CD4-positive, alpha-beta T cell treated with Interleukin-10 for 1 hour (primary cell): Measurements from ENCODE around the gene C6orf141.

Experiments used
- DNase-seq: peaks from one replicate; pipeline ENCODE4 v3.0.0-alpha.2; 2020

Gene C6orf141

DNA sequence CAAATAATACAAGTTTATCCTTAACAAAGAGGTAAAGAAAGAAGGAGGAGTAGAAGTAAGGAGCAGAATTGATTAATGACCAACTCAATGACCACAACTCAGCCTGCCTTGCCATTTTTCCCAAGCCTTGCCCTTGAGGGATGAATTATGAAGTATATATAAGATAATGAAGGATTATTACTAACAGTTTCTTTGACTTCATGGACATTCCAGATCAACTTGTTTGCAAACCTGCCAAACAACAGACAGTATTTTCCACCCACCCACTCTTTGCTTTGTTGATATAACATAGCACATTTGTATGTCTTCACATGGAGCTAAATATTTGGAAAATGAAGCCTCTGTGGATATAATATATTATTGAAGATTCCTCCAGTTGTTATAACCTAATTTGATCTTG lies 9.9 kb upstream of the C6orf141 start:
- no peak for DNase-seq

DNA sequence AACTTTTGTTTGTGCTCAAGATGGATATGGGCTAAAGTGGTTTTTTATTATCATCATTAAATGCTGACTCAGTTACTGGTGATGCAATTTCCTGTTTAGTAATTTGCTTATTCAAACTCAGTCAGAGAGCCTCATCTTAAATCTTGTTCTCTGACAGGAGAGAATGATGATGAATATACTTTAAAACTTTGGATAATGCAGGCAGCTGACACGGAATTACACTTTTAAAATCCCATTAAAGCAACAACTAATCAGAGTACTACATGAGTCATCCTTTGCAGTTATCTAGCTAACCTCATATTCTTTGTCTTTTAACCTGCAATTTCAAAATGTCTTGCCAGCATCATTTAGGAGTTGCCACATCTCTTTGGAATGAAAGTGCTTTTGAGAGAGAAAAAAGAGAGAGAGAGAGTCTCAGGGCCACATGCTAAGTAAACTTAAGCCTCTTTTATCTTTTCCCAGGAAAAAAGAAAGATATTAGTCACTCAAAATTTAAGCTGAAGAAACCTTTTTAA lies 9.2 kb upstream of the C6orf141 start:
- no peak for DNase-seq

DNA sequence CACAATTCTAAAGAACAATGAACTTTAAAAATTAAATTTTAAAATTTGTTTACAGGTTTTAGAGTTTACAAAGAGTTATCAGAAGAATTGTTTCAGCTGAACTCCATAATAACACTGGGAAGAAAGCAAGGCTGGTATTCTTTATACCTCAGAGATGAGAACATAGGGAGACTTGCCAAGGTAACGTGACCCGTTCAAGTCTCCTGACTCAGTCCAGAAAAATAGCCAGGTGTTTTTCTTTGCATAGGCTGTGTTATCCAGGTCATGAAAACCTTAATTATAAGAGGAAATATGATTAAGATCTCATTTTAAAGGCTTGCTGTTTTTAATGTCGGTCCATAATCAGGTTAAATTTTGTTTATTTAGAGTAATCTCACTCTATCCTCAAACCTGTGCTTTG lies 8.5 kb upstream of the C6orf141 start:
- DNase-seq = no peak

- DNase-seq = no peak
Observed at GRCh38 chr6:49543087-49543858, 7.2 kb upstream of the C6orf141 start.

GRCh38 chr6:49546331-49546730 lies 4.1 kb upstream of the C6orf141 start:
- DNase-seq = no peak

DNA sequence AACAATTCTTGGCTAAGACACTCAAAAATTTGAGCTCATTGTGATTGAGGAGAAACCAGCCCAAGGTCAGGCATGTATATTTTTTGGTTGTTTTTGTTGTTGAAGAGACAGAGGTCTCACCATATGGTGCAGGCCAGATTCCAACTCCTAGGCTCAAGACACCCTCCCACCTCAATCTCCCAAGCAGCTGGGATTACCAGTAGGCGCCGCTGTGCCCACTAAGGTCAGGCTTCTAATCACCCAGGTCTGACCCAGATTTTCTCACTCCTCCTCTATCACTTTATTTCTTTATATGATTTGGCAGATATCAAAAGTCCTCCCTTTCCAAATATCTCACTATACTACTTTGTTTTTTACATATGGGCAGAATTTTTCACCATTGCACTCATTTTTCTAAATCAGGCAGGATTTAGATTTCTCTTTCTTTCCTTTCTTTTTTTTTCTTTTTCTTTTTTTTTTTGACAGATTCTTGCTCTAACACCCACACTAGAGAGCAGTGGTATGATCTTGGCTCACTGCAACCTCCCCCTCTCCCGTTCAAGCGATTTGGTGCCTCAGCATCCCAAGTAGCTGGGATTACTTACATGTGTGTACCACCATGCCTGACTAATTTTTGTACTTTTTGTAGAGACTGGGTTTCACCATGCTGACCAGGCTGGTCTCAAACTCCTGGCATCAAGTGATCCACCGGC lies 1.7 kb upstream of the C6orf141 start:
- no peak for DNase-seq

DNA sequence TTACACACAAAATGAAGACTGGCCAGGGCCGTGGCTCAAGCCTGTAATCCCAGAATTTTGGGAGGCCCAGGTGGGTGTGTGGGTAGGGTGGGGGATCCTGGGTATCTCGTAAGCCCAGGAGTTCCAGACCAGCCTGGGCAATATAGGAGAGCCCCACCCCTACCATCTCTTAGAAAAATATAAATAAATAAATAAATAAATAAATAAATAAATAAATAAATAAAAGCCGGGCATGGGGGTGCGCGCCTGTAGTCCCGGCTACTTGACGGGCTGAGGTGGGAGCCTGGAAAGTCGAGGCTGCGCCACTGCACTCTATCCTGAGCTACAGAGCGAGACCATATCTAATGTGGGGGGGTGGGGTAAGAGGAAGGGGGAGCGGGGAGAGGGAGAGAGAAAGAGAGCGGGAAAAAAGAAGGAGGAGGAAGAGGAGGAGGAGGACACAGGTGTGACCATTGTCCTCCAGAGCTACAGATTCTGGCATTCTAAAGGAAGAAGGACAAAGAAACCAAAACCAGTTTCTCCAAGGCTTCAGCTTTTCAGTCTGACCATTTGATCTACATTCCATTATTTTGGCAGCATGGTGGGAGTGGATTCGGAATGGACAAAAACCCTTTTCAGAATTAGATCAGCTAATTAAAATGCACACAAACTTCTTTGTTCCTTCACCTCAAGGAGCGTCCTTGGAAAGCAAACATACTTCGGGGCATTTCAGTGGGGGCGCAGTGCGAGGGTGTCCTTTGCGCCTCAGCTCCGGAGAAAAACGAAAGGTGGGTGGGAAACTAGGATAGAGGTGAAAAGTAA lies 577 bp upstream of the C6orf141 start:
- no peak for DNase-seq

DNA sequence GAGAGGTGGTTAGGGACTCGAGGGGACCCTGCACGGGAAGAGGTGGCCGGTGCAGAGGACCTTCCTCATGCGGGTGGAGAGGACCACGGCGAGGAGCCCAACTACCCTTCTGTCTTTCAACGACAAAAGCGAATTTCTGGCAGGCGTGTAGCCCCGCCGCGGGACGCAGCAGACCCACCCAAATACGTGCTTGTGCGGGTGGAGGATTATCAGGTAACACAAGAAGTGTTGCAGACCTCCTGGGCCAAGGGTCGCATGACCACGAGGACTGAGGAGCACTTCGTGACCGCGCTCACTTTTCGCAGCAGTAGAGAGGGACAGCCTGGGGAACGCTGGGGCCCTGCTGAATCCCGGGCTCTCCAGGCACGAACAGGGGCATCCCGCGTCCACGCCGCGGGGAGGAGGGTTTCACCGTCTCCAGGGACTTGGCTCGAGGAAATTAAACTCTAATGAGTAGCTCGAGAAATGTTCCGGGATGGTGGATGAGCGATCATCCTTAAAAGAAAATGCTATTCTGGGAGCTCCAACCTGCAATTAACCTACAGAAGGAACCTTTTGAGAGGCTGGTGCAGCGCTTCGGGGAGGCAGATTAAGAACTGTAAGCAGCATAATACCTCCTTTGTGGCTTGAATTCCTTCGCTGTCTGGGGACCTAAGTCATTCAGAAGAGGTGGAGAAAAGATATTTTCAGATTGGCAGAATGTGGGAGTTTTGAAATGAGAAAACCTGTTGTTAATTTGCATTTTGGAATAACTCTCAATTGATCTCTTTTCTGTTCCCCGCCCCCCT lies 804 bp downstream of the C6orf141 start:
- no peak for DNase-seq

DNA sequence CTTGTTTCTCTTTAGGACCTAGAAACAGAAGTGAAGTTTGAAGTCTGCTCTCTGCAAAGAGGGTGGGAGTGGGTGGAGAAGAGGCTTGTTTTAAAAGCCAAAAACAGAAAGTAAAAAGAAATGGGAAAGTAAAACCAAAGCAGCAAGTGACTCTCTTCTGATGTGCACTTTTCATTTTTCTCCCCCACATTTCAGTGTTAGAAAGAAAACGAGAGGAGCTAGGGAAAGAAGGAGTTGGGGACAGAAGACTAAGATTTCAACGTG lies 1.3 kb downstream of the C6orf141 start:
- no peak for DNase-seq

DNA sequence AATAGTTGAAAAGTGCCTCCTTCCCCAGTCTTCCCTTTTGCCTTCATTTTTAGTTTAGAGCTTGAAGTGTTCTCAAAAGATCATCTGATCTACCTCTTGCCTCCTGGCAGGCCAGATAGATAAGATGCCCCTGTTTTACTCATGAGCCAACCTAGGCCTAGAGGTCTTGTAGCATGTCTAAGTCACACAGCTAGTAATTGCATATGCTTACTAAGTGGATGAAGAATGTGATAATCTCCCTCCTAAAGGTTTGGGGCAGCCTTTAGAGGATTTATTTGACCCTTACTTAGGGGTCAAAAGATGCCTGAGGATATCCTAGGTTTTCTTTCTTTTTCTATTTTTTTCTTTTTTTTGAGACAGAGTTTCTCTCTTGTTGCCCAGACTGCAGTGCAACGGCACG lies 2.1 kb downstream of the C6orf141 start:
- no peak for DNase-seq

DNA sequence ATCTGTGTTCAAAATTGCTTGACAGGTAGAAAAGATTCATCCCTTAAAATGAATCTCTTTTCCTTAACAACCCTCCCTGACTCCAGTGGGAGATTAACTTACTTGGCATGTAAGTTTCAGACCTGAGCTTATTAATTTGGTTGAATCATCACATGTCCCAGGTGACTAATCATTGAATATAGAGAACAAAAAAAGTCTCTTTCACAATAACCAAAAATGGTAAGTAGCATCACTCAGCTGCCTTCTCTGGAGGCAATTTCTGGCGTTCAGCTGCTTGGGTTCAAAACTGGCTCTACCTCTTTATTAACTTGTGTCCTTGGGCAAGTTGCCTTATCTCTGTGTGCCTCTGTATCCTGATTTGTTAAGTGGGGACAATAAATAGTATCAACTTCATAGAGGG lies 2.9 kb downstream of the C6orf141 start:
- no peak for DNase-seq

GRCh38 chr6:49555951-49556350 lies 5.5 kb downstream of the C6orf141 start:
- no peak for DNase-seq

DNA sequence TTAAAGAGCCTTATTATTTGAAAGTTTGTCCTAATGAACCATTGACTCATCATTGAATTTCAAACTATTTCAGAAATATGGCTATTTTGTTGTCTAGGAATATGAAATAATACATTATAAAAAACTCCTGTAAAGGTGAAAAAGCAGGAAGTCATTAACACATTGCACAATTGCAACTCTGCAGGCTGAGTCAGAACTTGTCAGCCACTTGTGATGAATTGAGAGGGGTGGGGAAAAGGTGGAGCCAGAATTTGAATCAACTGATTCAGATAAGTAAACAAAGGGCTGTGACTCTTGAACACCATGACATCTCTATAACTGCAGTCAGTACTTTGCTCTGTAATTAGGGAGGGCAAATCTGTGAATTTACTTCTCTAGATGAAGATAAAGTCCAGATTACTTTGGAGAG lies 6.0 kb downstream of the C6orf141 start:
- no peak for DNase-seq

DNA sequence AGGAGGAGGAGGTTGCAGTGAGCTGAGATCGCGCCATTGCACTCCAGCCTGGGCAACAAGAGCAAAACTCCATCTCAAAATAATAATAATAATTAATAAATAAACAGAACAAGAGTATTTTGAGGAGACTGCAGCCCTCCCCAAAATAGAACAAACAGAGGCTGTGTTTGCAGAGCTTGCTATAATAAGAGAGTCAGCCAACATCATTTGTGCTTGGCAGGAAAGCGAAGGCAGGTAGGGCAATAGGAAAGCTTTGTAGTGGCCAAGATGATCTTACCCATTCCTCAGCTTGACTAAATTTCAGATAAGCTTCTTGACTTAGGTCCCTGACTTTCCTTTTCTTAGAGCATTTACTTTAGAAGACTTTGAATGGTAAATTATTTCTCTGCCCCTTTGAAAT lies 6.7 kb downstream of the C6orf141 start:
- DNase-seq = no peak

- no peak for DNase-seq
Observed at GRCh38 chr6:49558238-49558637, 7.8 kb downstream of the C6orf141 start.

- no peak for DNase-seq
Observed at GRCh38 chr6:49563006-49563886, 12.8 kb downstream of the C6orf141 start.

DNA sequence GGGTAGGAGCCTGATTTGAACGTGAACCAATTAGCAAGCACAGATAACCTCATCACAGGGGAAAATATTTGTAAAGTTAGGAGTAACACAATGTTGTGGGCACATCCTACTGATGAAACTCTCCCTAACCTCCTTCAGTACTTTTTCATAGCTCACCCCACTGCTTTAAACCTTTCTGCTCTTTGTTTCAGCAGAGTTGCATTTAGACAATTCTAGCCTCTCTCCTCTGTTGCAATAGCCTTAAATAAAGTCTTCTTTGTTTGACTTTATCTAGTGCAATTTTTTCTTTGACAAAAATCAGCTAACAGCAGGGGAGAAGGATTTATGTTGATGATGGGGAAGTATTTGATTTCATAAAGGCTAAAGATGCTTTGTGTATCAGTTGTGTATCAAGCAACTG lies 14.1 kb downstream of the C6orf141 start:
- no peak for DNase-seq

DNA sequence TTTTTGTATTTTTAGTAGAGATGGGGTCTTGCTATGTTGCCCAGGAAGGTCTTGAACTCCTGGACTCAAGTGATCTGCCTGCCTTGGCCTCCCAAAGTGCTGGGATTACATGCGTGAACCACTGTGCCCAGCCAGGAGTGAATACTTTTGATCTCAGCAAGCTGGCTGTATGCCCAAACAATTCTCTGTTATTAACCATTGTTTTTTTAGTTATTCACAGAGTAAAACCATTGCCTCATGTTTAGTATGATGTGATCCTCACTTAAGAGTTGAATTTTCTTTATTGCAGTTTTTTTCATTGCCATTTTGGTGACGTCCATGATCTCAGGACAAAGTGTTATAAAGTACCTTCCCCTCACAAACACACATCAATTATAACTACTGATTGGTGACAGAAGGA lies 14.8 kb downstream of the C6orf141 start:
- no peak for DNase-seq

- DNase-seq = no peak
Observed at GRCh38 chr6:49565855-49566254, 15.4 kb downstream of the C6orf141 start.

GRCh38 chr6:49570474-49571079 lies 20.1 kb downstream of the C6orf141 start:
- no peak for DNase-seq

DNA sequence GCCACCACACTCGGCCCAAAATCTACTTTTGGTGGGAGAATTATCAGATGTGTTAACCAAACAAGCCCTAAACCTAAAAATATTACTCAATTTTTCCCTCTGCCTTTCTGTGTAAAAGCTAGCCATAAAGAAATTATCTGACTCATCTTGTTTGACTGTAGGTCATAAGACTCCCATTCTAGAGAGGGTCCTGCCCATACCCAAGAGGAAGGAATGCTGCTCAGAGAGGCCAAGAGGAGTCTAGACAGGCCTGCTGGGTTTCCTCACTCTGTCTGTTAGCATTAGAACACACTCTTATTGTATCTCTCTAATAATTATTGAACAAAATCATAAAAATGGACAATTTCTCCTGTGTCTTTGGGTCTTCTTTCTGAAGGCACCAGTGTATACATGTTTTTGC lies 26.1 kb downstream of the C6orf141 start:
- no peak for DNase-seq

DNA sequence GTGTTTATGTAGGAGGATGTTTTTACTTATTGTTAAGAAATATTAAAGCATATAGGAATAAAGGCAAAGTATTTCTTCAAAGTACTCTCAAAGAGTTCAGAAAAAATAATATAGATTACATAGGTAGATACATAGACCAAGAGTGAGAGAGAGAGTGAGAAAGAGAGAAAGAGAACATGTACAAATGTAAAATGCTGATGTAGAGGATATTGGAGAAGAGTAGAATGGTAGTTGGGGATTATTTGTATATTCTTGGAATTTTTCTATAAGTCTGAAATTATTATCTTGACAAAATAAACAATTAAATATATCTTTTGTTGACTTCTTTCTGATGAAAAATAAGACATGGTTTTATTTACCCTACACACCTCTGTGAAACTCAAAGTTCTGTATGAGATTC lies 29.2 kb downstream of the C6orf141 start:
- DNase-seq = no peak
